Esophagus muscularis mucosa (tissue), 4 donors: ENCODE data around the gene ANO3.

ENCODE experiments used
- EP300 ChIP-seq: sonication (generic); formaldehyde crosslinking; IDR thresholded peaks from one replicate; pipeline ENCODE4 v1.6.1; 2017; ENCODE audit warnings: antibody characterized with exemption
- POLR2A ChIP-seq: fragments of 450-650 bp; IDR thresholded peaks from one replicate; pipeline ENCODE4 v1.6.1; 2017; ENCODE audit warnings: antibody characterized with exemption, moderate library complexity, mild to moderate bottlenecking, low read depth
- POLR2AphosphoS5 ChIP-seq, 2 donors: sonication (generic); formaldehyde crosslinking; IDR thresholded peaks; one replicate each; pipeline ENCODE4 v1.6.1; 2017; ENCODE audit warnings: antibody characterized with exemption in 2 of 2
- TF ChIP-seq, protein P1 (sequence below), 3 experiments: fragments of 200-600 bp in 2 of 3; fragments of 450-650 bp in 1 of 3; sonication (generic) in 2 of 3; IDR thresholded peaks; one replicate each; pipeline ENCODE4 v1.5.1; 2017 to 2019; ENCODE audit warnings: antibody characterized with exemption in 3 of 3, mild to moderate bottlenecking in 2 of 3, moderate library complexity in 1 of 3

- TF ChIP-seq POLR2AphosphoS5 (IDR thresholded peaks at IDR 0.05) = no peak
- no peak for TF ChIP-seq POLR2A
- TF ChIP-seq, protein P1, sequence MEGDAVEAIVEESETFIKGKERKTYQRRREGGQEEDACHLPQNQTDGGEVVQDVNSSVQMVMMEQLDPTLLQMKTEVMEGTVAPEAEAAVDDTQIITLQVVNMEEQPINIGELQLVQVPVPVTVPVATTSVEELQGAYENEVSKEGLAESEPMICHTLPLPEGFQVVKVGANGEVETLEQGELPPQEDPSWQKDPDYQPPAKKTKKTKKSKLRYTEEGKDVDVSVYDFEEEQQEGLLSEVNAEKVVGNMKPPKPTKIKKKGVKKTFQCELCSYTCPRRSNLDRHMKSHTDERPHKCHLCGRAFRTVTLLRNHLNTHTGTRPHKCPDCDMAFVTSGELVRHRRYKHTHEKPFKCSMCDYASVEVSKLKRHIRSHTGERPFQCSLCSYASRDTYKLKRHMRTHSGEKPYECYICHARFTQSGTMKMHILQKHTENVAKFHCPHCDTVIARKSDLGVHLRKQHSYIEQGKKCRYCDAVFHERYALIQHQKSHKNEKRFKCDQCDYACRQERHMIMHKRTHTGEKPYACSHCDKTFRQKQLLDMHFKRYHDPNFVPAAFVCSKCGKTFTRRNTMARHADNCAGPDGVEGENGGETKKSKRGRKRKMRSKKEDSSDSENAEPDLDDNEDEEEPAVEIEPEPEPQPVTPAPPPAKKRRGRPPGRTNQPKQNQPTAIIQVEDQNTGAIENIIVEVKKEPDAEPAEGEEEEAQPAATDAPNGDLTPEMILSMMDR (IDR thresholded peaks at IDR 0.05) = no peak
- no peak for TF ChIP-seq EP300
Measured at GRCh38 chr11:26333906-26334305, 2.0 kb downstream of the ANO3 start.
